ENCODE results near the gene EHBP1. TPM values are rescaled to one million over a fixed set of nuclear protein-coding genes. Genes with fewer than 3 reads are reported as not detected.

Gene EHBP1
- total RNA-seq, 1 donor from 2014 or later: 46.5 TPM

- no peaks in the 10 kb centered on the region for H3K27me3 Mint-ChIP-seq (ENCODE audit: unreplicated experiment)
- no peak overlapping the region for H3K27ac Mint-ChIP-seq (ENCODE audit: unreplicated experiment)
- H3K36me3 Mint-ChIP-seq (ENCODE audit: unreplicated experiment): peaks cover 22% of the 10 kb centered on the region
- H3K4me3 Mint-ChIP-seq (ENCODE audit: unreplicated experiment): no peak overlapping the region
- no peak for TF ChIP-seq CTCF (IDR thresholded peaks at IDR 0.05)
- H3K4me1 Mint-ChIP-seq (ENCODE audit: unreplicated experiment): no peaks in the 10 kb centered on the region
- DNase-seq (ENCODE audit: extremely low spot score, unreplicated experiment): no peak
- H3K9me3 Mint-ChIP-seq (ENCODE audit: unreplicated experiment): peaks cover 8% of the 10 kb centered on the region
Observed at GRCh38 chr2:62884086-62884485, 178.6 kb downstream of the EHBP1 start.

- H3K4me1 Mint-ChIP-seq (ENCODE audit: unreplicated experiment): no peaks in the 10 kb centered on the region
- no peak for DNase-seq (ENCODE audit: extremely low spot score, unreplicated experiment)
- no peaks in the 10 kb centered on the region for H3K27me3 Mint-ChIP-seq (ENCODE audit: unreplicated experiment)
- H3K9me3 Mint-ChIP-seq (ENCODE audit: unreplicated experiment): peaks cover 10% of the 10 kb centered on the region
- peaks cover 20% of the 10 kb centered on the region for H3K36me3 Mint-ChIP-seq (ENCODE audit: unreplicated experiment)
- no peak overlapping the region for H3K27ac Mint-ChIP-seq (ENCODE audit: unreplicated experiment)
- TF ChIP-seq CTCF (IDR thresholded peaks at IDR 0.05): no peak
- no peak overlapping the region for H3K4me3 Mint-ChIP-seq (ENCODE audit: unreplicated experiment)
Observed at GRCh38 chr2:62884514-62884913, 179.0 kb downstream of the EHBP1 start.

- no peak overlapping the region for H3K27ac Mint-ChIP-seq (ENCODE audit: unreplicated experiment)
Observed at GRCh38 chr2:62894966-62895631, 189.6 kb downstream of the EHBP1 start.

GRCh38 chr2:62895632-62896009 is 190.1 kb downstream of the EHBP1 start:
- H3K27ac Mint-ChIP-seq (ENCODE audit: unreplicated experiment): no peak overlapping the region
- TF ChIP-seq CTCF (IDR thresholded peaks at IDR 0.05): no peak
- no peaks in the 10 kb centered on the region for H3K9me3 Mint-ChIP-seq (ENCODE audit: unreplicated experiment)
- DNase-seq (ENCODE audit: extremely low spot score, unreplicated experiment): no peak
- H3K36me3 Mint-ChIP-seq (ENCODE audit: unreplicated experiment): peaks cover 5% of the 10 kb centered on the region
- H3K27me3 Mint-ChIP-seq (ENCODE audit: unreplicated experiment): no peaks in the 10 kb centered on the region
- no peak overlapping the region for H3K4me3 Mint-ChIP-seq (ENCODE audit: unreplicated experiment)
- no peaks in the 10 kb centered on the region for H3K4me1 Mint-ChIP-seq (ENCODE audit: unreplicated experiment)

More at GRCh38 chr2:62894966-62895631, 189.6 kb downstream of the EHBP1 start:
- no peak overlapping the region for H3K4me3 Mint-ChIP-seq (ENCODE audit: unreplicated experiment)
- H3K9me3 Mint-ChIP-seq (ENCODE audit: unreplicated experiment): no peaks in the 10 kb centered on the region
- TF ChIP-seq CTCF (IDR thresholded peaks at IDR 0.05): no peak
- peaks cover 9% of the 10 kb centered on the region for H3K36me3 Mint-ChIP-seq (ENCODE audit: unreplicated experiment)
- H3K4me1 Mint-ChIP-seq (ENCODE audit: unreplicated experiment): no peaks in the 10 kb centered on the region
- H3K27me3 Mint-ChIP-seq (ENCODE audit: unreplicated experiment): no peaks in the 10 kb centered on the region
- DNase-seq (ENCODE audit: extremely low spot score, unreplicated experiment): no peak

- H3K36me3 Mint-ChIP-seq (ENCODE audit: unreplicated experiment): peaks cover 5% of the 10 kb centered on the region
- H3K27ac Mint-ChIP-seq (ENCODE audit: unreplicated experiment): no peak overlapping the region
- no peaks in the 10 kb centered on the region for H3K27me3 Mint-ChIP-seq (ENCODE audit: unreplicated experiment)
- no peaks in the 10 kb centered on the region for H3K9me3 Mint-ChIP-seq (ENCODE audit: unreplicated experiment)
- H3K4me1 Mint-ChIP-seq (ENCODE audit: unreplicated experiment): no peaks in the 10 kb centered on the region
- no peak overlapping the region for H3K4me3 Mint-ChIP-seq (ENCODE audit: unreplicated experiment)
- no peak for DNase-seq (ENCODE audit: extremely low spot score, unreplicated experiment)
- TF ChIP-seq CTCF (IDR thresholded peaks at IDR 0.05): no peak
Observed at GRCh38 chr2:62897187-62897827, 191.8 kb downstream of the EHBP1 start.

Measured in osteocyte (in vitro differentiated cells).